Prostate gland (tissue), 2 donors: Measurements from ENCODE around the gene LMTK3. TPM values are rescaled to one million over a fixed set of nuclear protein-coding genes. Genes with fewer than 3 reads are reported as not detected.
A peak's percentile ranks its signal among the peaks of the same experiment; 100 is the strongest.

ENCODE experiments used
- DNase-seq: peaks from one replicate; pipeline ENCODE4 v3.0.0-alpha.2; 2019; ENCODE audit warnings: low spot score
- H3K27ac ChIP-seq, 2 donors: fragments of 200-600 bp; sonication (generic); 2 replicates each; pipeline ENCODE4 v1.5.1; 2017 to 2019
- H3K27me3 ChIP-seq: fragments of 200-600 bp; sonication (generic); replicated peaks from 2 replicates; pipeline ENCODE4 v1.5.1; 2019; ENCODE audit not compliant: insufficient read depth
- H3K36me3 ChIP-seq, 2 donors: fragments of 200-600 bp; sonication (generic); 1 replicate in 1 of 2; 2 replicates in 1 of 2; pipeline versions ENCODE4 v1.5.1 to v1.8.1; 2017 to 2019
- H3K4me1 ChIP-seq: fragments of 200-600 bp; sonication (generic); replicated peaks from 2 replicates; pipeline ENCODE4 v1.5.1; 2019
- H3K4me3 ChIP-seq, 2 donors: fragments of 200-600 bp; sonication (generic); 2 replicates each; pipeline ENCODE4 v1.5.1; 2017 to 2019
- H3K9me3 ChIP-seq: fragments of 200-600 bp; sonication (generic); 2 replicates; pipeline ENCODE4 v1.5.1; 2017
- POLR2A ChIP-seq: fragments of 450-650 bp; IDR thresholded peaks from one replicate; pipeline ENCODE4 v1.6.1; 2016; ENCODE audit warnings: antibody characterized with exemption, mild to moderate bottlenecking
- POLR2AphosphoS5 ChIP-seq: sonication (generic); formaldehyde crosslinking; IDR thresholded peaks from one replicate; pipeline ENCODE4 v1.6.1; 2017; ENCODE audit warnings: antibody characterized with exemption
- WGBS: methylation state at CpG from one replicate; pipeline ENCODE4 v1.1.5; 2018; 5-methylcytosine and 5-hydroxymethylcytosine counted together
- intact Hi-C: fragments of 100-400 bp; cut with DNase I; formaldehyde crosslinking; loops from one replicate; pipeline ENCODE4 v1.14.2; 2022
- total RNA-seq, 2 donors: library from RNA; depleted of rRNA; stranded (reverse); fragments of >200 nt; gene quantifications; one replicate each; pipeline ENCODE4 v1.1.0, GENCODE V29; 2016
- TF ChIP-seq, protein P1 (sequence below), 4 experiments: fragments of 200-600 bp in 2 of 4; fragments of 450-650 bp in 2 of 4; sonication (generic) in 2 of 4; IDR thresholded peaks; 1 replicate in 3 of 4; 2 replicates in 1 of 4; pipeline ENCODE4 v1.5.1; 2016 to 2019; ENCODE audit warnings: antibody characterized with exemption in 4 of 4, mild to moderate bottlenecking in 2 of 4, moderate library complexity in 2 of 4

LMTK3 gene
- total RNA-seq, 2 donors from 2014 or later = 7.4 to 10.2 TPM

DNA sequence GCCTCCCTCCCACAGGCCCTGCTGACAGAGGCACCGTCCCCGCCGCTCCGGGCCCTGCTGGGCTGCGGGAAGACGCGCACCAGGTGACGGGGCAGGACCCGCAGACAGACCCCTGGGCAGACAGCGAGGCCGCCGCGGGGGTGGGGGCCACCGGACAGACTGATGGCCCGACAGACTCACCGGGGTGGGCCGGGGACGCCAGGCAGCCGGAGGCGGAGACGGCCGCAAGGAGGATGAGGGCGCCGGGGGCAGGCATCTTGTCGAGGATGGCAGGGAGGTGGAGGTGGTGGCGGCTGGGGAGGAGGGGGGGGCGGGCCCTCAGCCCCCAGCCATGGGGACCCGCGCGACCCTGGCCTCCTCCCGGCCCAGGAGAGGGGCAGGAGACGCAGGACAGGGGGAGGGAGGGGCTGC is 309 bp downstream of the LMTK3 start:
- Histone ChIP-seq H3K9me3 (no peaks in the 10 kb centered on the region), H3K27me3 (no peaks in the 10 kb centered on the region), H3K27ac (no peak overlapping the region), H3K4me1 (no peaks in the 10 kb centered on the region), H3K4me3 (peak overlapping the region in 1 of 2 donors; percentile 3), H3K36me3 (no peaks in the 10 kb centered on the region)
- DNase-seq = no peak
- TF ChIP-seq, protein P1, sequence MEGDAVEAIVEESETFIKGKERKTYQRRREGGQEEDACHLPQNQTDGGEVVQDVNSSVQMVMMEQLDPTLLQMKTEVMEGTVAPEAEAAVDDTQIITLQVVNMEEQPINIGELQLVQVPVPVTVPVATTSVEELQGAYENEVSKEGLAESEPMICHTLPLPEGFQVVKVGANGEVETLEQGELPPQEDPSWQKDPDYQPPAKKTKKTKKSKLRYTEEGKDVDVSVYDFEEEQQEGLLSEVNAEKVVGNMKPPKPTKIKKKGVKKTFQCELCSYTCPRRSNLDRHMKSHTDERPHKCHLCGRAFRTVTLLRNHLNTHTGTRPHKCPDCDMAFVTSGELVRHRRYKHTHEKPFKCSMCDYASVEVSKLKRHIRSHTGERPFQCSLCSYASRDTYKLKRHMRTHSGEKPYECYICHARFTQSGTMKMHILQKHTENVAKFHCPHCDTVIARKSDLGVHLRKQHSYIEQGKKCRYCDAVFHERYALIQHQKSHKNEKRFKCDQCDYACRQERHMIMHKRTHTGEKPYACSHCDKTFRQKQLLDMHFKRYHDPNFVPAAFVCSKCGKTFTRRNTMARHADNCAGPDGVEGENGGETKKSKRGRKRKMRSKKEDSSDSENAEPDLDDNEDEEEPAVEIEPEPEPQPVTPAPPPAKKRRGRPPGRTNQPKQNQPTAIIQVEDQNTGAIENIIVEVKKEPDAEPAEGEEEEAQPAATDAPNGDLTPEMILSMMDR (IDR thresholded peaks at IDR 0.05) = no peak
- no peak for TF ChIP-seq POLR2A
- no peak for TF ChIP-seq POLR2AphosphoS5
- 3% methylated on average over 32 of the region's 32 CpGs for WGBS
- intact Hi-C loops = no loop called here

DNA sequence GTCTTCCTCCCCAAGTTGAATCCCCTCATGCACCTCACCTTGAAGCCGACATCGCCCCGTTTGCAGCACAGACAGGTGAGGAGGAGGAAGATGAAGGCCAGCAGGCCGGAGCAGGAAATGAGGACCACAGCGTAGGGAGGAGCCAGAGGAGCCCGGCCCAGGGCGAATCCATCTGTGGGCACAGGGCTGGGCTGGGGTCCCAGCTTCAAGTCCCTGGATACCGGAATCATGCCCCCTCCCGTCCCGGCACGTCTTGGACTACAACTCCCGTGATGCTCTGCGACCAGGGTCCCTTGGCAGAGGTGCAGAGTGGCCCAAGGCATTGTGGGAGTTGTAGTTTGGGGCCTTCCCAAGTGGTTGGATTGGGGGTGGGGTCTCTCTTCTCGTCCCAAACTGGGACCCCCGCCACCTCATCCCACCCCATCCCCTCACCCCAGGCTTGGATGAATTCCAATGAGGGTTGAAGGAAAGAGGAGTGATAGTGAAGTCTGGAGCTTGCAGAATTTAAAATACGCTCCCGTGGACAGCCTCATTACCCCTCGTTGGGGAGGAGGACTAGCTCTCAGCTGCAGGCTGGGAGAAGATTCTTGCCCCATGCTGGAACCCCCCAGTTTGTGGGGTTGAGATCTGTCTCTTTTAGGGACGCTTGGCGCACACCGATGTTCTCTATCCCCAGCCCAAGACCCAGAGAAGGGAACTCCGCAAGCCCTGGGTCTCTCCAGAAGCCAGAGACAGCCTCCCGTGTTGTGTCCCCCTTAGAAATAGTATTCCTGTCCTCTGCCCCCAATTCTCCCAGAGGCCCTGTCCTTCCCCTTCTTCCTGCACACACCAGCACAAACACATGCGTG is 990 bp downstream of the LMTK3 start:
- Histone ChIP-seq H3K4me1 (no peaks in the 10 kb centered on the region), H3K9me3 (no peaks in the 10 kb centered on the region), H3K27me3 (no peaks in the 10 kb centered on the region), H3K4me3 (peak overlapping the region in 1 of 2 donors; percentile 3), H3K36me3 (no peaks in the 10 kb centered on the region), H3K27ac (no peak overlapping the region)
- peak; percentile 66 for DNase-seq
- TF ChIP-seq, protein P1 (IDR thresholded peaks at IDR 0.05) = no peak
- no peak for TF ChIP-seq POLR2A
- peak; percentile 76 for TF ChIP-seq POLR2AphosphoS5
- 18% methylated on average over 24 of the region's 24 CpGs for WGBS
- intact Hi-C loops = no loop called here

DNA sequence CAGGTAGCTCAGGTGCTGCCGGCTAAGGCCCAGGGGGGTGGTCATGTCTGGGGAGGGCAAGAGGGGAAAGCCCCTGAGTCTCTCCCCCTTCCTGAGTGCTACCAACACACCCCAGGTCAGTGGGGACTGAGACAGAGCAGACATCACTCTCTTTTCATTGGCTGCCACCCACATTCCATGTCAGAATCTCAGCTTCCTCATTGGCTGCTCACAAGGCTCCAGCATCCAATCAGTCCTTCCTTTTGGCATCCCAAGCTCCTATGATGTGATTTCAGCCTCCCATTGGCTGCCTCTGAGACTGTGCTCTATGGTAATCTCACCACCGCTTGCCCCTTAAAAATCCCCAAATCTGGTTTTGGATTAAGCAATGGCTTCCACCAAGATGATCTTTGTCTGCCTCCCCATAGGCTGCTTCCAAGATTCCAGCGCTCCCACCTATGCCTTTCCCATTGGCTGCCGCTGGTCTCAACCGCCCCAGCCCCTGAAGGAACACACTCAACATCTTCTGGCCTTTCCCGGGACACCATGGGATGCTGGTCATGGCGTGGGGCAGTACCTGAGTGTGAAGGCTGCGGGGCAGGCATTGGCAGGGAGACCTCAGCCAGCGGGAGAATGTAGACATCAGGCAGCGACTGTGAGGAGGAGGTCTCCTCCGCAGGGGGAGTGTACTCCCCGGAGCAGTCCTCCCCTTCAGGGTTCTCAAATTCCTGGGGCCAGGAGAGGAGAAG is 2.0 kb downstream of the LMTK3 start:
- no peak overlapping the region for H3K27ac ChIP-seq
- WGBS = 88% methylated on average over 12 of the region's 12 CpGs
- H3K4me3 ChIP-seq = no peak overlapping the region
- H3K27me3 ChIP-seq = no peaks in the 10 kb centered on the region
- TF ChIP-seq, protein P1 (IDR thresholded peaks at IDR 0.05) = no peak
- no peak for TF ChIP-seq POLR2A
- no peak for TF ChIP-seq POLR2AphosphoS5
- no peak for DNase-seq
- no peaks in the 10 kb centered on the region for H3K4me1 ChIP-seq
- no peaks in the 10 kb centered on the region for H3K9me3 ChIP-seq
- no peaks in the 10 kb centered on the region for H3K36me3 ChIP-seq
- intact Hi-C loops = loop anchor here (5.0 kb wide), 1 partner anchor 78 kb away; no protein-coding TSS in a partner anchor

DNA sequence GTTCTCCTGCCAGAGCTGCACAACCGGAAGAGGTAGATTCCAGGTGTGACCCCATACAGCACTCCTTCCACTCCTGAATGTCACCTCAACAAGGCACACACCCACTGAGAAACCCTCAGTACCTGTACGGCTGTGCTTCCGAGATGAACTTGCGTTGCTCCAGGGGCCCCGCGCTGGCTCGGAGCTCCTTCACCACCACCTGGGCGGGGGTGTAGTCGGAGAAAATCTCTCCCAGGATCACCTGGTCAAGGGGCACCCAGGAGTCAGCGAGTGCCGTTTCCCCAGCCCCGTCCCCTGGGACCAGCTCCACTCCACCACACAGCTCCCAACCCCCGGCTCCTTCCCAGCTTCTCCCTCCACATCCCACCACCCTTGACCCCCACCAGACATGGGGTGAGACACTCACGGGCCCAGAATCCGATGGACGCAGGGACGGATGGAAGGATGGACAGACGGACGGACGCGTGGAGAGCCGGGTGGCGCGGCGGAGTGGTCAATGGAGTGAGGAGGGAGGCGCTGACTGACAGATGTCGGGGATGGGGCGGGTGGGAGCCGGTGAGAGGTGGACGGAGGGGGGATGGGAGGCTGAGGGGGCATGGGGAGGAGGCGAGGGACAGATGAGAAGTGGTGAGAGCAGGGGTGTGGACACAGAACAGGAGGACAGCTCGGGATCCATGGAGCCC is 2.8 kb downstream of the LMTK3 start:
- intact Hi-C loops = loop anchor here (5.0 kb wide), 1 partner anchor 78 kb away; no protein-coding TSS in a partner anchor
- H3K27ac ChIP-seq = no peak overlapping the region
- H3K4me1 ChIP-seq = no peaks in the 10 kb centered on the region
- DNase-seq = no peak
- 77% methylated on average over 32 of the region's 32 CpGs for WGBS
- TF ChIP-seq POLR2AphosphoS5 = no peak
- no peak for TF ChIP-seq POLR2A
- TF ChIP-seq, protein P1 (IDR thresholded peaks at IDR 0.05) = no peak
- H3K4me3 ChIP-seq = no peak overlapping the region
- H3K9me3 ChIP-seq = no peaks in the 10 kb centered on the region
- H3K27me3 ChIP-seq = no peaks in the 10 kb centered on the region
- H3K36me3 ChIP-seq = no peaks in the 10 kb centered on the region
